GM21528 (cell line): ENCODE results near the gene ADARB2.
"Not testable (repeated sequence)": the region's sequence is repeated elsewhere in the genome, so short reads cannot be mapped to it uniquely, and the experiment has no call there.

Experiments
- ATAC-seq: cut with Tn5 transposase; IDR thresholded peaks from one replicate; pipeline ENCODE4 v1.9.1; 2021; ENCODE audit warnings: mild to moderate bottlenecking, moderate library complexity; ENCODE audit not compliant: unreplicated experiment, low FRiP score

ADARB2 gene

GRCh38 chr10:1553951-1554350 is 183.4 kb downstream of the ADARB2 start:
- no peak for ATAC-seq

DNA sequence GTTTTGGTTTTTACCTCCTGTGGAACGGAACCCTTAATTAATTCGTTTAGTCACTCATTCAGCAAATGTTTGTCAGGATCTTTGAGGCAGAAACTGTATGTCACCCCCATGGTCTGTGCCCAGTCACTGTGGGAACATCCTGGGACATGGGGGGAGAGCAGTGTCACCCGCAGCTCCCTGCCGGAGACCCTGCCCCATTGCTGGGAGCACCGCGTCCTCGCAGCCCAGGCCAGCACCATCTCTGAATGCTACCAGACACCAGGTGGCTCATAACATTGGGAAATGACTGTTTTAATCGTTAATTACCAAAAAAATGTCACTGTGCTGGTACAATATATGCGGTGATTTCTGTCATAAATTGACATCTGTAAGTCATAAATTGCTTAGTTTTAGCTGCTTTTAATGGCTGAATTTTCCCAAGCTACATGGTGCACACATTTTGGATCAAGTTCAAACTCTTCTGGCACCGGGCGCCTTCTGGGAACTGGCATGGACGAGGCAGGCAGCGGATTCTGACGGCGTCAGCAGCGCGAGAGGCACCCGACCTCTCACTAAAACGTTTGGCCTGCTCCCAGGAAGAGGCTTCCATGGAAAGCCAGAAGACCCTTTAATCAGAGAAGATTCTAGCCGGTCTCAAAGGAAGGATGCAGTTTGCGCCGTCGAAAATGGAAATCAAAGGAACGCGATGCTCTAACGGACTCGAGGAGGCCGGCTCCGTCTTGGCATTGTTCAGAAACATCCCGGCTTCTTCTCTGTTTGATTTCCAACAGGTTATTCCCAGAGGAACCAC is 184.2 kb downstream of the ADARB2 start:
- no peak for ATAC-seq

GRCh38 chr10:1552406-1552805 is 184.9 kb downstream of the ADARB2 start:
- no peak for ATAC-seq

GRCh38 chr10:1551636-1552338 is 185.5 kb downstream of the ADARB2 start:
- ATAC-seq: no peak

DNA sequence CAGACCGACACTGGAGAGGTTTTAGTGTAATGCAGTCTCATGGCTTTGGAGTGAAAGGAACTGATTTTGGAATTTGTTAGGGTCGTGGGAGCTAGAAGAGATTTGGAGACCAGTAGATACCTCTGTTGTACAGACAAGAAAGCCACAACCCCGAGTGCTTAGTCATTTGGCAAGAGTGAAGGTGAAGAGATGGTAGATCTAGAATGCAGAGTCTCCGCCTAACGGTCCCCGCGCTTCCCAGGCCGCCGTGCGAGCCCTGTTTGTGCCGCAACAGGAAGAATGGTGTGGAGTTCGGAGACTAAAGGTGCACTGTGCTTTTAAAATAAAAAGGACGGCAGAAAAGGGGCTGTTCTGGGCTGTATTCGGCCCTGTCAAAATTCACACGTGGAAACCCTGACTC is 186.7 kb downstream of the ADARB2 start:
- no peak for ATAC-seq

GRCh38 chr10:1550291-1550595 is 187.1 kb downstream of the ADARB2 start:
- ATAC-seq: no peak

DNA sequence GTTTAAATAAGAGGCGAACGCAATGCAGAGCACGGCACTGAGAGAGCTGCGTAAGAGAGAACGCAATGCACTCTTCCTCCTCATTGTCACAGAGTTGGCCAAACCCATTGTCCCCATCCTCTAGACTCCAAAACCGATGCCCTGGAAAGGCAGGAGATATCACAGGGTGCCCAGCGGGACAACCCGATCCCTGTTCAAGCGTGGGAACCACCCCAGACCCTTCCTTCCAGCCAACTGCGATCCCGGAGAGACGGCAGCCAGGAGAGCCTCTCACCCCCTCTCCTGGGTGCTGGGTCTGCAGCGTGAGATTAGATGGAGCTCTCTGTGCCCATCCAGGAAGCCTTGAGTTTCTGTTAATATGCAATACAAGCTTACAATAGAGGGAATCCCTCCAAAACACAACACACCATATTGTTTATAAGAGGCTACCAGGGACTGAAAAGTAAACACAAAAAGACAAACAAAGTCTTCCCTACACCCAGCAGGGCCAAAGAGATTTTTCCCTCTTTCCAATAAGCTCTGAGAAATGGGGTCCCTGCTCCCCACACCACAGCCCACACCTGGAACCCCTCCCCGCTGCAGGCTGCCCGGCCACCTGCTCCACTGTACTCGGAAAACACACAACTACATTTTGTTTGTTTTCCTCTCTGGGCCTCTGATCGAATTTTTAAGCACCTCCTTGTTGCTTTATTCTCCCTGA is 187.6 kb downstream of the ADARB2 start:
- ATAC-seq: no peak

- no peak for ATAC-seq
Observed at GRCh38 chr10:1548596-1548995, 188.7 kb downstream of the ADARB2 start.

DNA sequence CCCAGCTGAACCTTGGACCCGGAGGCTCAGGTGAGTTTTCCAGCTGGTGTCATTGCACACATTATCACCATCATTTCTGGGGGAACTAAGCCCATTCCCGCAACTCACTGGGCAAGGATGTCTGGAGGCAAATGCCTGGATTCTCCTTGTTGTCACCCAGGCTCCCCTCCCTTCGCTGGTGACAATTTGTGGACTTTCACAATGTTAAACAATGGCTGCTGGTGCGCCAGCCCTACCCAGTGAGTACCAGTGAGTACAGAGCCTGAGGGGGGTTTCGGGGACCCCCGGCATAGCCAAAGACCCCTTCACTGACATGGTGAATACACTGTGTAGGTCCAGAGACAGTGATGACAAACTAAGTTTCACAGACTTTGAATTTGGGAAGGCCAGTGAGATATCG is 189.2 kb downstream of the ADARB2 start:
- no peak for ATAC-seq

DNA sequence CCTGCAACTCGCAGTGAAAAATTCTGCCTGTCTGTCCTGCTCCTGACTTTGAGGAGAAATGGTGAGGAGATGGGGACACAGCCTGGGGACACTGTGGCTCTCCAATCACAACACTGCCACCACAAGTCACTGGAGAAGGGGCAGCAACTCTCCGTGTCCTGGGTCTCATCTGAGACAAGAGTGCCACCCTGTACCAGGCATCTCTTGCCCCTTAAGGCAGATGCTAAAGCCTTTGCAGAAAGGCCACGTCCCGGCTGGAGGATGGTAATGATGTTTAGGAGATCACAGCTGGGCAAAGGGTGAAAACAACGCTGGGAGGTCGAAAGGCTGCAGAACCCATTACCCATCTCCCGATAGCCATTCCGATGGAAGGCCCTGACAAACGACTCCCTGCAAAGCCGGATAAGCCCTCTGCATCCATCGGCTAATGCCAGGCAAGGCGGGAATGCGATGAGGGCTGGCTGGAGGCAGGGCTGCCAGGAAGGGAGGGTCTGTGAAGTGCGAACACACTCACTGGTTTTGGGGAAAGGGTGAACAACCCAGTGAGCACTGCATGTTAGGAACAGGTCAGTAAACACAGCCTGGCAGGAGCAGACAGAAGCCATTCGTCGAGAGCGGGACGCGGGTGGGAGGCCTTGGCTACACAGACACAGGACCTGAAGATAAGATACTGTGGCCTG is 190.8 kb downstream of the ADARB2 start:
- no peak for ATAC-seq

DNA sequence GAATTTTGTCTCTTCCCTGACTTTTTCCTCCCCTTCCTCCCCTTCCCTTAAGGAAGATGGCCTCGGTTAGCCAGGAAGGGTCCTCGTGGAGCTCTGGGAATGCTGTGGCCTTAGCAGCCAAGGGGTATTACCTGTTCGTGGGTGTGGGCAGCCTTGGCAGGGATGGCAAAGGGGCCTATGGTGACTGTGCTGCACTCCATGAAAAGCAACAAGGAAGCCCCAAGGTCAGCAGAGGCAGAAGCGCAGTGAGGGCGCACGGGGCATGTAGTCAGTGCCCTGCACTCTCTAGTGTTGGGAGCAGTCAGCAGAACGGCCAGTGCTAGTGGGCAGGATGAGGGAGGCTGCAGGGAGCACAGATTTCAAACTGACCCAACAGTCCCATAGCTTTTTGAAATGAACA is 191.8 kb downstream of the ADARB2 start:
- no peak for ATAC-seq

DNA sequence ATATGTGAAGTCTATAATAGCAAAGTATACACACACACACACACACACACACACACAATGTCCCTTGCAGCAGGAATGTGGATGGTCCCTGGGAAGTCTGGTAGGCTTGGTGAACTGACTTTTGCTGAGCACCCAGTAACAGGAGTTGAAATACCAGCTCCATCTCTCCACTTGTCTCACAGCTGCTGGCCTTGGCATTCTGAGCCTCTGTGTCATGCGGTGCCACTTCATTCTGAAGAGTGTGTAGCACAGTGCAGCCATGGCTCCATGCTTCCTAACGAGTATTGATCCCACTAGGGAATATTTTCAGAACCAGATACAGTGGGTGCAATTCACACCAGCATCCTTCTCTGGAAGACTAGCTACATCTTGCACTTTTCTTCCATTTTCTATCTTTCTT is 192.4 kb downstream of the ADARB2 start:
- ATAC-seq: no peak

DNA sequence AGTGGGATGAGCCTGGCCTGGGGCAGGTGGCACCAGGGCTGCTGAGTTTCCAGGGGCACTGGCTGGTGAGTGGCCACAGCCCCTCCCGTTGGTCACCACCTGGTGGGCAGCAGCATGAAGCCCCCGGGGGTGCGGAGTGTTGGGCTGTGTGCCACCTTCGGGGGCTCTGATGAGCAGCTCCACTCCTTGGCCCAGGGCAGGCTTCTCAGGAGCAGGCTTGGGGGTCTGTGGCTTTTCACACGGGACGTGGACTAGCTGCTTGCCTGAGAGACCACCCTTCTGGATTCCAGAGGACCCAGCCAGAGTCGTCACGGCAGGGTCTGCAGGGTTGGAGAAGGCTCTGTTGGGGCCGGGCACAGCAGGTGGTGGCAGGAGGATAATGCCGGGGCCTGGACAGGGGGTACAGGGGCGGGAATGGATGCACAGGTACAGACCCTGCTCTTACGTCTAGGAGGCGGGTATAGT is 193.1 kb downstream of the ADARB2 start:
- no peak for ATAC-seq

DNA sequence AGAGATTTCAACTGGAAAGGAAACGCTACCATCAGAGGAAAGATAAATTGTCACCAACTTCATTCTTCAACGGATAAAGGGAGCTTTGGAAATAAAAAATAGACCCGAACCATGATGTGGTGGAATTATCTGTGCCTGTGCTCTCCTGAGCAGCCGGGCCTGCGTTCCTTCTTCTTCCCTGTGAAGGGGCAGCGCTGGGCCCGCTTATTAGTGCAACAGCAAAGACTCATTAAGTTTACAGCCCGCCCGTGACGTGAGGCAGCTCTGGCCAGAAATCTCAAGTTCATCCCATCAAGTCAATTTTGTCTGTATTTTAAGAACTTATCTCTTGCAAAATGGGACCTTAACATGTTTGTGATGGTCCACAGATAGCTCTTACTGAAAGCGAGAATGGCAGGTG is 193.7 kb downstream of the ADARB2 start:
- ATAC-seq: no peak

DNA sequence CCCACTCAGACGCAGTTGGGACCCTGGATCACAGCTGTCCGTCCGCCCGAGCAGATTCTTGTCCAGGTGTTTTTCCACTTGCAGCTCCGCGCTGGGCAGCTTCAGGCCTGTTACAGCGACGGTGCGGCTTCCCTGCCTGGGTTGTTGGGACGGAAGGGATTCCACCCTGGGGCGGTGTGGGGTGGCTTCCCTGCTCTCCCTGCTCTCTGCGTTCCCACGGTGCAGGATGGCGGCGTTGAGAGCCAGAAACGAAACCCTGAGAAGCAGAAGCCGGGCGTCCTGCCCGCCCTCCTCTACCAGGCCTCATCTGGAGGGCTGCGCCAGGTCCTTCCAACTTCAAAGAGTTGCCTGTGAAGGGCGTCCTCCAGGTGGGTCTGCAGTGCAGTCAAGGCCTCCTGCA is 194.4 kb downstream of the ADARB2 start:
- no peak for ATAC-seq

DNA sequence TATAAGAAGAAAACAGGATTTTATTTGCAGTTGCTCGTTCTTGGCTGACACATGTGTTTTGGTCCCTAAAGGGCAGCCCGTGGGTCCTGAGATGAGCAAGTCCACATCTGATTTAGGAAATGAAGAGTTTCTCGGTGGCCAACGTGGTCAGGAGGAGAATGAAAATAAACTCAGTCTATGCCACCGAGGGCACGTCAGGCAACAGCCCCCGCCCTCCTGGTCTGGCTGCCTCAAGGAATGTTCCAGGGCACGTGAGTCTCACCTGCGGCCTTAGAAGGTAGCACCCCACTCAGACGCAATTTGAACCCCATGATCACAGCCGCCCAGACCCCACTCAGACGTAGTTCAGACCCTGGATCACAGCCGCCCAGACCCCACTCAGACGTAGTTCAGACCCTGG is 197.2 kb downstream of the ADARB2 start:
- no peak for ATAC-seq

DNA sequence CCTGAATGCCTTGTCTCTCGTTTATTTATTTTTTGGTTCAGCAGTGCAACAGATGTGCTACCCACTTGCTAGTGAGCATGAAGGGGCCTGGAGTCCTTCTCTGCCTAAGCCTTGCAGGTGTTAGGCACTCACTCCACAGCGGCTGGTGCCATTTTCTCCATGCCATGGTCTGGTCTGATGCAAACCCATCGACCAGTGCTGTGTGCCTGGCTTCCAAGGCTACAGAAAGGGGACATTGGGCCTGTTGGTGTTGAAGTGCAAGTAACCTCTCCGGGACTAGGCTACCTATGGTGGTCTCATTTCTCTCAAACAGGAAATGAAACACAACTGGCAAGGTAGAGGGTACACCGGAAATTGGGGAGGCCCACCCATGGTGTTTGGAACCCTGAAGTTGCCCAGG is 198.1 kb downstream of the ADARB2 start:
- ATAC-seq: no peak

DNA sequence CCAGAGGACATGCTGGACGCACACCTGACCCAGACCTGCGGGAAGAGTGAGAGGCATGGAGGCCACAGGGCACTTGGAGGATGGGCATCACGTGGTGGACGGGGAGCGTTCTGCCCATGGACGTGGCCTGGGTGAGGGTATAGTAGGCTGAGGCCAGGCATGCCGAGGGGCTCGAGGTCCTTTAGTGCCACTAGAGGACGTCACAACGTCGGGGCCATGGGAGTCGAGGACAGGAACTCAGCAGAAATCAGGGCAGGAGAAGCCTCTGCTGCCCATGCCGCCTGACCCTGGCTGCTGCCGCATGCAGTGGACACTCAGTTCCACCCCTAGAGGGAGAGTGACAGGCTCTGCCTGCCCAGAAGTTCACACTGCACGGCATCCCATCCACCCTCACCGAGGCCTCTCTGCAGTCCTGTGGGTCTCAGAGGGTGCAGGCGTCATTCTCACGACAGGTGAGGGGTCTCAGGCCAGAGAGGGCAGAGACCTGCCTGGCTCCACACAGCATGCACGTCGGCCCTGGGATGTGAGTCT is 198.7 kb downstream of the ADARB2 start:
- no peak for ATAC-seq

- ATAC-seq: no peak
Observed at GRCh38 chr10:1538121-1538520, 199.2 kb downstream of the ADARB2 start.

DNA sequence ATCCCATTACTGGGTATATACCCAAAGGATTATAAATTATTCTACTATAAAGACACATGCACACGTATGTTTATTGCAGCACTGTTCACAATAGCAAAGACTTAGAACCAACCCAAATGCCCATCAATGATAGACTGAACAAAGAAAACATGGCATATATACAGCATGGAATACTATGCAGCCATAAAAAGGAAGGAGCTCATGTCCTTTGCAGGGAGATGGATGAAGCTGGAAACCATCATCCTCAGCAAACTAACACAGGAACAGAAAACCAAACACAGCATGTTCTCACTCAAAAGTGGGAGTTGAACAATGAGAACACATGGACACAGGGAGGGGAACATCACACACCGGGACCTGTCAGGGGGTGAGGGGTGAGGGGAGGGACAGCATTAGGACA is 199.9 kb downstream of the ADARB2 start:
- not testable (repeated sequence) for ATAC-seq

DNA sequence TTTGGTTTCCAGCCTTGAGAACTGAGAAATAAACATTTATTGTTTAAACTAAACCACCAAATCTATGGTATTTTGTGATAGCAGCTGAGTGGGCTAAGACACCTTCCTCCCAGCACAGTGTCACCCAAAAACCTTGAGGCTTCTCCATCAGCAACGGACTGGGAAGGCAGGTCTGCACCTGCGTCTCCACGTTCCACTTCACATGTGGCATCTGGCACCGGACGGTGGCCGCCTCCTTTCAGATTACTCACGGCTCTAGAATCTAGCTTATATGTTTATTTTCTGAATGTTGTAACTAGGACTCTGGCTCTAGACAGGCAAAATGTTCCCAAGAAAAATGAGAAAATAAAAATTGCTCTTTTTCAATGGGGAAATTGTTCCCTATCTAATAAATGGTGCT is 201.0 kb downstream of the ADARB2 start:
- no peak for ATAC-seq
